CD4-positive, alpha-beta T cell (primary cell): ENCODE results near the gene KCTD11. TPM values are rescaled to one million over a fixed set of nuclear protein-coding genes. Genes with fewer than 3 reads are reported as not detected.

Experiments
- ATAC-seq: fragments of 200-7000 bp; cut with Tn5 transposase; one replicate; pipeline ENCODE4 v1.10.0; 2022; ENCODE audit warnings: mild to moderate bottlenecking; ENCODE audit not compliant: poor library complexity
- CTCF ChIA-PET: fragments of 350-600 bp; sonication (Branson Sonifier 250); formaldehyde crosslinking; loops from one replicate; lab custom pipeline; 2021; ENCODE audit warnings: antibody characterized with exemption, inconsistent platforms; lab: Charles Lee
- POLR2A ChIA-PET: fragments of 350-600 bp; sonication (Branson Sonifier 250); formaldehyde crosslinking; loops from one replicate; lab custom pipeline; 2021; ENCODE audit warnings: antibody characterized with exemption, inconsistent platforms; lab: Charles Lee
- DNase-seq, 14 experiments: peaks; one replicate each; pipeline ENCODE4 v3.0.0-alpha.2; 2013 to 2020; ENCODE audit warnings: mixed read lengths in 2 of 14
- H3K27ac ChIP-seq, 2 donors: one replicate each; pipeline versions ENCODE4 v1.5.1 to v1.7.0; 2013; ENCODE audit warnings: low read length in 2 of 2, low read depth in 1 of 2, mild to moderate bottlenecking in 1 of 2
- H3K27me3 ChIP-seq, 2 experiments: 1 replicate in 1 of 2; 2 replicates in 1 of 2; pipeline versions ENCODE4 v1.6.1 to v1.7.0; 2013; ENCODE audit warnings: low read length in 2 of 2, control low read depth in 1 of 2, mild to moderate bottlenecking in 1 of 2, moderate library complexity in 1 of 2; ENCODE audit not compliant: insufficient read depth in 2 of 2, control insufficient read depth in 1 of 2
- H3K36me3 ChIP-seq: one replicate; pipeline ENCODE4 v1.6.1; 2013; ENCODE audit warnings: low read length, control low read depth; ENCODE audit not compliant: insufficient read depth
- H3K4me1 ChIP-seq: one replicate; pipeline ENCODE4 v1.6.1; 2013; ENCODE audit warnings: low read length, control low read depth; ENCODE audit not compliant: insufficient read depth
- H3K4me3 ChIP-seq: one replicate; pipeline ENCODE4 v1.5.1; 2013; ENCODE audit warnings: mild to moderate bottlenecking, low read length, moderate library complexity
- H3K9me3 ChIP-seq, 2 experiments: 1 replicate in 1 of 2; 2 replicates in 1 of 2; pipeline versions ENCODE4 v1.6.1 to v1.7.0; 2013; ENCODE audit warnings: low read length in 2 of 2, mild to moderate bottlenecking in 2 of 2, control low read depth in 1 of 2, moderate library complexity in 1 of 2; ENCODE audit not compliant: control insufficient read depth in 1 of 2, insufficient read depth in 1 of 2
- H3K27ac Mint-ChIP-seq: one replicate; pipeline ENCODE4 v1.8.0; 2020; ENCODE audit warnings: mixed read lengths
- H3K27me3 Mint-ChIP-seq: one replicate; pipeline ENCODE4 v1.8.0; 2021; ENCODE audit warnings: mixed read lengths
- H3K36me3 Mint-ChIP-seq: one replicate; pipeline ENCODE4 v1.8.0; 2021; ENCODE audit warnings: low read depth, mixed read lengths
- H3K4me1 Mint-ChIP-seq: one replicate; pipeline ENCODE4 v1.8.0; 2021; ENCODE audit warnings: low read depth, mixed read lengths
- H3K4me3 Mint-ChIP-seq: one replicate; pipeline ENCODE4 v1.8.0; 2020; ENCODE audit warnings: mild to moderate bottlenecking, mixed read lengths
- H3K9me3 Mint-ChIP-seq: one replicate; pipeline ENCODE4 v1.8.0; 2020; ENCODE audit warnings: mixed read lengths
- intact Hi-C, 2 experiments: fragments of 100-400 bp; cut with DNase I in 1 of 2; cut with micrococcal nuclease in 1 of 2; formaldehyde crosslinking; loops; one replicate each; pipeline versions ENCODE4 v1.15.1 to v1.9.0; 2023 to 2025; cut with DNase I, micrococcal nuclease
- total RNA-seq, 174 experiments: library from RNA in 2 of 174; stranded (reverse) in 2 of 174; gene quantifications; one replicate each; pipeline ENCODE4 v1.2.3 and lab custom pipeline; 2021 to 2026
- TF ChIP-seq, protein P1 (sequence below): fragments of 200-600 bp; IDR thresholded peaks from one replicate; pipeline ENCODE4 v1.8.0; 2022; ENCODE audit warnings: antibody characterized with exemption, mild to moderate bottlenecking

The KCTD11 gene
- total RNA-seq, 2 experiments from 2014 or later = 1.3 to 1.6 TPM

DNA sequence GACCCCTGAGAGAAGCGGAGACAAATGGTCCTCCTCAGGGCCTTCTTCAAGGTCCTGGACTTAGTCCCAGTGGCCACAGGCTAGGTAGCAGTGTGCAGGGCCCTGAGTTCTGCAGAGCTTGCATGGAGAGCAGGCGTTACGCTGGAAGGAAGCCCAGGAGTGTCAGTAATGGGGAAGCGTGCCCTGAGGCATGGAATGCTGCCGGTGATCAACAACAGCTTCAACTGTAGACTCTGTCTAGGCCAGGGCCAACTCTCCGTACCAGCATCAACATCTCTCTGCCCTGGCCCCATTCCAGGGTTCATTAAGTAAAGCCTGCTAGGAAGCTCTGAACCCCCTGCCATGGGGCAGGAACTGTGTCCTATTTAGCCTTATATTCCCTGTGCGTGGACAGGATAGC lies 28.4 kb downstream of the KCTD11 start:
- peaks cover 21 to 22% of the 10 kb centered on the region in 2 experiments for H3K27me3 ChIP-seq
- Mint-ChIP-seq H3K36me3 (peaks cover 4% of the 10 kb centered on the region), H3K9me3 (no peaks in the 10 kb centered on the region), H3K27me3 (peaks cover 55% of the 10 kb centered on the region), H3K4me3 (peak overlapping the region; percentile 56), H3K27ac (no peak overlapping the region), H3K4me1 (peaks cover 10% of the 10 kb centered on the region)
- CTCF ChIA-PET = interaction anchor here (0.8 kb wide), 1 partner anchor 24 kb away, joined by 4 read pairs; no protein-coding TSS in a partner anchor
- TF ChIP-seq, protein P1, sequence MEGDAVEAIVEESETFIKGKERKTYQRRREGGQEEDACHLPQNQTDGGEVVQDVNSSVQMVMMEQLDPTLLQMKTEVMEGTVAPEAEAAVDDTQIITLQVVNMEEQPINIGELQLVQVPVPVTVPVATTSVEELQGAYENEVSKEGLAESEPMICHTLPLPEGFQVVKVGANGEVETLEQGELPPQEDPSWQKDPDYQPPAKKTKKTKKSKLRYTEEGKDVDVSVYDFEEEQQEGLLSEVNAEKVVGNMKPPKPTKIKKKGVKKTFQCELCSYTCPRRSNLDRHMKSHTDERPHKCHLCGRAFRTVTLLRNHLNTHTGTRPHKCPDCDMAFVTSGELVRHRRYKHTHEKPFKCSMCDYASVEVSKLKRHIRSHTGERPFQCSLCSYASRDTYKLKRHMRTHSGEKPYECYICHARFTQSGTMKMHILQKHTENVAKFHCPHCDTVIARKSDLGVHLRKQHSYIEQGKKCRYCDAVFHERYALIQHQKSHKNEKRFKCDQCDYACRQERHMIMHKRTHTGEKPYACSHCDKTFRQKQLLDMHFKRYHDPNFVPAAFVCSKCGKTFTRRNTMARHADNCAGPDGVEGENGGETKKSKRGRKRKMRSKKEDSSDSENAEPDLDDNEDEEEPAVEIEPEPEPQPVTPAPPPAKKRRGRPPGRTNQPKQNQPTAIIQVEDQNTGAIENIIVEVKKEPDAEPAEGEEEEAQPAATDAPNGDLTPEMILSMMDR = no peak
- H3K36me3 ChIP-seq = no peaks in the 10 kb centered on the region
- peaks cover 28% of the 10 kb centered on the region for H3K4me1 ChIP-seq
- H3K27ac ChIP-seq = no peak overlapping the region
- DNase-seq (no peak), ATAC-seq (no peak)
- intact Hi-C loops = loop anchor here in 1 of 2 experiments (10.0 kb wide), 1 partner anchor 54 kb away; the partner anchor contains the start of genes FGF11 and TMEM102
- no peak overlapping the region for H3K4me3 ChIP-seq
- POLR2A ChIA-PET = no interaction called here
- peaks cover 0 to 4% of the 10 kb centered on the region in 2 experiments for H3K9me3 ChIP-seq

DNA sequence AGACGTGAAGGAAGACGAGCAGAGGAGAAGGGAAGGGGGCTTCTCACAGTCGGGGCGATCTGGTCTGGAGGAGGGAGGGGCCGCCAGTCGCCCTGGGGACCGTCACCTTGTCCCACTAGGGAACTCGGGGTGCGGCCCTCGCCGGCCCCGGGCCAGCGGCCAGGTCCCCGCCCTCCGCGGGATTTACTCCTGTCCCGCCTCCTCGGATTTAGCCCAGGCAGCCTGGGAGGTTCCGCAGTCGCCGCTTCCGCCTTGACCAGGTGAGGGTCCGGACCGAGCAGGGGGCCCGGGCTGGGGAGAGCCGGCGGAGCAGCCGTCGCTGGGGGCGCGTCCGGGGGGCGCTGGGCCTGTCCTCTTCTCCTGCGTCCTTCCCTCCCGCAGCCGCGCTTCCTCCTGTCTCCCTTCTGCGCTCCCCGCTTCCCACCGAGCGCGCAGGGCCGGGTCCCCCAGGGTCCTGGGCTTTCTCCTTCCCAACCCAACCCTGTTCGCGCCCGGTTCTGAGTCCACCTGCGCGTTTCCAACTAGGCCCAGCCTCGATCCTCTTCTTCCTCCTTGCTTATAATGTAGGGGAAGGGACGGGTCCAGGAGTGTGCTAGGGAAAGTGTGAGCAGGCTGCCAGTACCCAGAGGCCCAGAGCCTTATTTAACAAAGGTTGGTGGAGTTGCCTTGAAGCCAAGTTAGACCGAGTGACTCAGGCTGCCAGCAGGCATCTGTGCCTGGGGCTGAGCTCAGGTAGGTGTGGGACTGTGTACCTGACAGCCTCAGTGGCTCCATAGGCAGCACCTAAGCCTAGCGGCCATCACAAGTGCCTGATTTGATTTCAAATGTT lies 29.1 kb downstream of the KCTD11 start, which contains the start of gene TNK1:
Gene TNK1 (plus strand): TSS at position 235 of the 829 bp plus-strand sequence. CDS start 1,838 bp downstream, outside the sequence.
- H3K27me3 Mint-ChIP-seq = peaks cover 55% of the 10 kb centered on the region
- H3K27ac Mint-ChIP-seq = no peak within 1 kb of the TSS

DNA sequence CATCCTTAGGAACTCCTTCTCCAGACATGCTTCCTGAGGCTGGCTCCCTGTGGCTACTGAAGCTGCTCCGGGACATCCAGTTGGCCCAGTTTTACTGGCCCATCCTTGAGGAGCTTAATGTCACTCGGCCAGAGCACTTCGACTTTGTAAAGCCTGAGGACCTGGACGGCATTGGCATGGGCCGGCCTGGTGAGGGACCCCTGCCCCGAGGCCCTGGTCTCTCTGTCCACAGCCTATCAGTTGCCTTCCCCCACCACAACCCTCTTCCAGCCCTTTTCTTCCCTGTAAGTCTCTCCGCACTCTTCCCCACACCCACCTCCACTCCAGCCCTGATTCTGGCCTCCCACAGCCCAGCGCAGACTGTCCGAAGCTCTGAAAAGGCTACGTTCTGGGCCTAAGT lies 30.9 kb downstream of the KCTD11 start:
- intact Hi-C loops = loop anchor here in 1 of 2 experiments (10.0 kb wide), 1 partner anchor 52 kb away; the partner anchor contains the start of genes FGF11 and TMEM102
- Mint-ChIP-seq H3K27me3 (peaks cover 41% of the 10 kb centered on the region), H3K27ac (peak overlapping the region; percentile 91), H3K9me3 (no peaks in the 10 kb centered on the region), H3K36me3 (peaks cover 22% of the 10 kb centered on the region), H3K4me3 (peak overlapping the region; percentile 4), H3K4me1 (peaks cover 10% of the 10 kb centered on the region)
- Histone ChIP-seq H3K27me3 (peaks cover 21 to 22% of the 10 kb centered on the region in 2 experiments), H3K4me1 (peaks cover 28% of the 10 kb centered on the region), H3K9me3 (peaks cover 0 to 4% of the 10 kb centered on the region in 2 experiments), H3K36me3 (peaks cover 7% of the 10 kb centered on the region), H3K27ac (no peak overlapping the region), H3K4me3 (no peak overlapping the region)
- CTCF ChIA-PET = interaction anchor here (1.8 kb wide), 1 partner anchor 11 kb away, joined by 8 read pairs; the partner anchor contains the start of gene PLSCR3
- DNase-seq = no peak
- POLR2A ChIA-PET = interaction anchor here (1.1 to 3.9 kb wide), 11 partner anchors 11 to 163 kb away, joined by 3 to 37 read pairs (median 11); partner anchors contain the start of genes ACADVL, ACAP1, DLG4 and NEURL4
- ATAC-seq = no peak
- TF ChIP-seq, protein P1 = no peak

More for the DNA sequence above, 29.1 kb downstream of the KCTD11 start, which contains the start of gene TNK1:
- H3K4me1 Mint-ChIP-seq = peaks cover 10% of the 10 kb centered on the region
- peaks cover 28% of the 10 kb centered on the region for H3K4me1 ChIP-seq
- peaks cover 21 to 22% of the 10 kb centered on the region in 2 experiments for H3K27me3 ChIP-seq
- no peaks in the 10 kb centered on the region for H3K9me3 Mint-ChIP-seq
- peaks cover 0 to 4% of the 10 kb centered on the region in 2 experiments for H3K9me3 ChIP-seq
- ChIA-PET CTCF (interaction anchor here (0.8 kb wide), 1 partner anchor 25 kb away, joined by 4 read pairs; no protein-coding TSS in a partner anchor), POLR2A (no interaction called here)
- intact Hi-C loops = loop anchor here in 1 of 2 experiments (10.0 kb wide), 1 partner anchor 54 kb away; the partner anchor contains the start of genes FGF11 and TMEM102
- H3K36me3 Mint-ChIP-seq = peaks cover 8% of the 10 kb centered on the region
- TF ChIP-seq, protein P1 = no peak
- peak within 1 kb of the TSS; percentile 56 for H3K4me3 Mint-ChIP-seq
- H3K4me3 ChIP-seq = no peak within 1 kb of the TSS
- ATAC-seq = no peak
- H3K36me3 ChIP-seq = no peaks in the 10 kb centered on the region
- H3K27ac ChIP-seq = no peak within 1 kb of the TSS
- no peak for DNase-seq
